Kidney epithelial cell (primary cell): ENCODE results near the gene GIMD1. TPM values are rescaled to one million over a fixed set of nuclear protein-coding genes. Genes with fewer than 3 reads are reported as not detected.

Experiments
- DNase-seq: peaks from one replicate; pipeline ENCODE4 v3.0.0-alpha.2; 2010; ENCODE audit warnings: low read depth
- H3K27me3 ChIP-seq: 2 replicates; pipeline ENCODE4 v1.6.0; 2011; ENCODE audit warnings: low read length; ENCODE audit not compliant: control insufficient read depth, insufficient read depth
- H3K36me3 ChIP-seq: 2 replicates; pipeline ENCODE4 v1.5.1; 2011; ENCODE audit warnings: low read length; ENCODE audit not compliant: control insufficient read depth, insufficient read depth
- H3K4me3 ChIP-seq: 2 replicates; pipeline ENCODE4 v1.5.1; 2011; ENCODE audit warnings: low read depth, mild to moderate bottlenecking, control low read depth, low read length
- CTCF ChIP-seq: IDR thresholded peaks from 2 replicates; pipeline ENCODE4 v1.5.1; 2011; ENCODE audit warnings: mild to moderate bottlenecking, moderate library complexity, low read length, control low read depth, inconsistent platforms; ENCODE audit not compliant: insufficient read depth, poor library complexity, severe bottlenecking
- total RNA-seq: library from RNA; depleted of rRNA; stranded (reverse); fragments of >200 nt; gene quantifications from 2 replicates; pipeline ENCODE4 v1.2.3, GENCODE V29; 2015

Gene GIMD1
- total RNA-seq, 1 donor from 2014 or later = not detected

DNA sequence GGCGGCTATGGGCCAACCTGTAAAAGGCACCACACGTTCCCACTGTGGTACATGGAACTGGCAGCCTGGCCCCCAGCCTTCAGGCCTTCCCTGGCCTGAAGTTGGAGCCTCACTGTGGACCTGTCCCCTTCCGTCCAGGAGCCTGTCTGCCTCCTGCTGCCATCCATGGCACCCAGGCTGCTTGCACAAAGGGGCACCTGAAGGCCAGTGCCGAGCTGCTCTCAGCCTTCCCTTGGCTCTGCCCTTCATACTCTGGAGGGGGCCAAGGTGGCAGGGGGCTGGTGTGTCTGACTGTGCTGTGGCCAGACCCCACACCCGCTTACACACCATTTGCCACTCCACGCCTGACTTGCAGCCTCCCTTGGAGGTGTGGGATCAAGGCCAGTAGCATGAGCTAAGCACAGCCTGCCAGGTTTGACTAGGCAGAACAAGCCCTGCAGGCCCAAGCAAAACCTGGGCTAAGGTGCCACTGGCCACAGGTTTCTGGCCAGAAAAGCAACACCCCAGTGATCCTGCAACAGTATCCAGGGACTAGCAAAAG, 17.3 kb upstream of the GIMD1 start:
- TF ChIP-seq CTCF = no peak
- DNase-seq = no peak
- no peaks in the 10 kb centered on the region for H3K27me3 ChIP-seq
- no peak overlapping the region for H3K4me3 ChIP-seq
- no peaks in the 10 kb centered on the region for H3K36me3 ChIP-seq

- Histone ChIP-seq H3K4me3 (no peak overlapping the region), H3K27me3 (no peaks in the 10 kb centered on the region), H3K36me3 (no peaks in the 10 kb centered on the region)
- no peak for DNase-seq
- TF ChIP-seq CTCF = no peak
Observed at GRCh38 chr4:106384878-106385277, 16.3 kb upstream of the GIMD1 start.

- TF ChIP-seq CTCF = no peak
- no peak overlapping the region for H3K4me3 ChIP-seq
- H3K36me3 ChIP-seq = no peaks in the 10 kb centered on the region
- DNase-seq = no peak
- no peaks in the 10 kb centered on the region for H3K27me3 ChIP-seq
Observed at GRCh38 chr4:106380179-106380578, 11.6 kb upstream of the GIMD1 start.

- no peaks in the 10 kb centered on the region for H3K36me3 ChIP-seq
- no peak for DNase-seq
- no peak overlapping the region for H3K4me3 ChIP-seq
- TF ChIP-seq CTCF = no peak
- no peaks in the 10 kb centered on the region for H3K27me3 ChIP-seq
Observed at GRCh38 chr4:106373026-106373425, 4.4 kb upstream of the GIMD1 start.

GRCh38 chr4:106371161-106371560, 2.6 kb upstream of the GIMD1 start:
- Histone ChIP-seq H3K36me3 (no peaks in the 10 kb centered on the region), H3K27me3 (no peaks in the 10 kb centered on the region), H3K4me3 (no peak overlapping the region)
- no peak for DNase-seq
- TF ChIP-seq CTCF = no peak

DNA sequence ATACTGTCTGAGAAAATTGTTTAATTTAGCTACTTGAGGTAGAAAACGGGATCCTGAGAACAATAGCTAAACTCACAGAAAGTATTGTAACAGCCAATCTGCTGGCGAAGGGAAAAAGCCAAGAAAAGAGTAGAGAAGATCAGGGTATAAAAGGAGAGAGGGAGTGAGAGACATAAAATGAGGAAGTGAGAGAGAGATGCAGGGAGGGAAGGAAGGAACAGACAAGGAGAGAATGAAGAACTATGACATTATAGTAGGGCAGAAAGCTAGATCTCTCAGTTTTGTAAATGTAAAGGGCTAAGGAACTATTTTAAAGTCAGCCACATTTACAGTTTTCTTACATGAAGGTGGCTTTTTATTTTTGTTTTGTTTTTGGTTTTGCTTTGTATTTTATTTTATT, 1.6 kb upstream of the GIMD1 start:
- TF ChIP-seq CTCF = no peak
- Histone ChIP-seq H3K4me3 (no peak overlapping the region), H3K36me3 (no peaks in the 10 kb centered on the region), H3K27me3 (no peaks in the 10 kb centered on the region)
- DNase-seq = no peak
